H1 (cell line): ENCODE measurements around the gene DAZL. TPM values are rescaled to one million over a fixed set of nuclear protein-coding genes. Genes with fewer than 3 reads are reported as not detected.

ENCODE experiments used
- ASH2L ChIP-seq: fragments of 200-600, 300-600 bp; sonication (generic); IDR thresholded peaks from one replicate; pipeline ENCODE4 v1.7.1; 2017; ENCODE audit warnings: low read length
- CHD2 ChIP-seq: IDR thresholded peaks from 2 replicates; pipeline ENCODE4 v1.6.1; 2012; ENCODE audit warnings: low read length, improper control_type of control experiment
- CTCF ChIP-seq, 3 experiments: IDR thresholded peaks; 1 replicate in 2 of 3; 2 replicates in 1 of 3; pipeline versions ENCODE4 v1.5.1 to v1.6.1; 2011; ENCODE audit warnings: low read length in 3 of 3, mild to moderate bottlenecking in 3 of 3, inconsistent platforms in 2 of 3, low read depth in 1 of 3, moderate library complexity in 1 of 3; ENCODE audit not compliant: insufficient read depth in 1 of 3; ENCODE audit errors: control extremely low read depth in 1 of 3
- EP300 ChIP-seq, 2 experiments: IDR thresholded peaks; 1 replicate in 1 of 2; 2 replicates in 1 of 2; pipeline ENCODE4 v1.6.1; 2011 to 2012; ENCODE audit warnings: low read depth in 2 of 2, low read length in 2 of 2, mild to moderate bottlenecking in 2 of 2, borderline replicate concordance in 1 of 2, inconsistent platforms in 1 of 2, moderate library complexity in 1 of 2
- NRF1 ChIP-seq: IDR thresholded peaks from 2 replicates; pipeline ENCODE4 v1.6.1; 2011; ENCODE audit warnings: mild to moderate bottlenecking, low read depth, low read length, improper control_type of control experiment
- POLR2A ChIP-seq, 2 experiments: IDR thresholded peaks; 1 replicate in 1 of 2; 2 replicates in 1 of 2; pipeline ENCODE4 v1.6.1; 2011; ENCODE audit warnings: low read depth in 2 of 2, low read length in 2 of 2, mild to moderate bottlenecking in 2 of 2; ENCODE audit errors: control extremely low read depth in 1 of 2
- POU5F1 ChIP-seq: IDR thresholded peaks from 2 replicates; pipeline ENCODE4 v1.6.1; 2011; ENCODE audit warnings: low read depth, mild to moderate bottlenecking, low read length, moderate library complexity
- SIRT6 ChIP-seq: IDR thresholded peaks from one replicate; pipeline ENCODE4 v1.7.1; 2012; ENCODE audit warnings: low read length, inconsistent platforms
- SIX5 ChIP-seq: IDR thresholded peaks from 2 replicates; pipeline ENCODE4 v1.6.1; 2011; ENCODE audit warnings: mild to moderate bottlenecking, low read depth, low read length
- SRF ChIP-seq: IDR thresholded peaks from 2 replicates; pipeline ENCODE4 v1.6.1; 2011; ENCODE audit warnings: mild to moderate bottlenecking, low read depth, low read length, moderate library complexity
- polyA plus RNA-seq, 7 experiments: library from polyadenylated mRNA; depleted of rRNA in 3 of 7; stranded (reverse) in 5 of 7; unstranded in 2 of 7; fragments of >200 nt in 5 of 7; fragments of 200-250 nt in 2 of 7; gene quantifications; 1 replicate in 5 of 7; 2 replicates in 1 of 7; 4 replicates in 1 of 7; pipeline versions ENCODE4 v1.2.1 to v1.2.3, GENCODE V29; 2011 to 2013; ENCODE audit warnings: missing spikeins in 2 of 7, mixed read lengths in 2 of 7
- total RNA-seq: library from RNA; stranded (reverse); fragmentation: NEBNext Ultra II Directional; extraction: Animal tissue kit (Norgen Biotek cat#: 25700); gene quantifications from 2 replicates; pipeline ENCODE4 v1.2.1, GENCODE V29; 2021

The DAZL gene
- total and polyA plus RNA-seq, 2 of the 8 experiments (the other 6 are each of a cell fraction or from before 2014, with no cell fraction given), result 3.4 to 5.9 TPM

- TF ChIP-seq POU5F1, result no peak
- TF ChIP-seq CTCF (IDR thresholded peaks at IDR 0.05; ENCODE audit: control extremely low read depth in 1 of 3, insufficient read depth in 1 of 3, low read depth in 1 of 3, low read length in 3 of 3), result no peak
- no peak for TF ChIP-seq CHD2
- TF ChIP-seq EP300 (IDR thresholded peaks at IDR 0.05; ENCODE audit: borderline replicate concordance in 1 of 2, low read depth in 2 of 2, low read length in 2 of 2), result no peak
- TF ChIP-seq ASH2L, result no peak
- no peak for TF ChIP-seq SRF
- no peak for TF ChIP-seq SIRT6
- TF ChIP-seq NRF1, result no peak
- no peak for TF ChIP-seq SIX5
- no peak for TF ChIP-seq POLR2A (IDR thresholded peaks at IDR 0.05; ENCODE audit: control extremely low read depth in 1 of 2, low read depth in 2 of 2, low read length in 2 of 2)
- TF ChIP-seq, all 59 proteins: peak for 0
These were observed 15.2 kb downstream of the DAZL start (continued) for GRCh38 chr3:16589867-16590624.
